Common myeloid progenitor, CD34-positive (primary cell): Measurements from ENCODE around the gene SIM2.

Experiments
- CTCF ChIA-PET: fragments of 350-600 bp; sonication (Branson Sonifier 250); formaldehyde crosslinking; loops from one replicate; lab custom pipeline; 2021; ENCODE audit warnings: antibody characterized with exemption; lab: Charles Lee
- POLR2A ChIA-PET: fragments of 350-600 bp; sonication (Branson Sonifier 250); formaldehyde crosslinking; loops from one replicate; lab custom pipeline; 2021; ENCODE audit warnings: antibody characterized with exemption; lab: Charles Lee
- DNase-seq, 3 donors: peaks; one replicate each; pipeline versions ENCODE4 v3.0.0 to v3.0.0-alpha.2; 2013
- H3K27ac ChIP-seq, 2 experiments: 1 replicate in 1 of 2; 2 replicates in 1 of 2; pipeline ENCODE4 v1.7.0; 2013; ENCODE audit warnings: inconsistent platforms in 2 of 2, low read length in 2 of 2, mild to moderate bottlenecking in 2 of 2, low read depth in 1 of 2, moderate library complexity in 1 of 2; ENCODE audit not compliant: severe bottlenecking in 2 of 2, insufficient read depth in 1 of 2, poor library complexity in 1 of 2
- H3K27me3 ChIP-seq, 5 experiments: replicated peaks in 2 of 5; 1 replicate in 3 of 5; 2 replicates in 2 of 5; pipeline versions ENCODE4 v1.6.1 to v1.7.0; 2013; ENCODE audit warnings: low read length in 4 of 5, mild to moderate bottlenecking in 2 of 5, moderate library complexity in 2 of 5, inconsistent platforms in 1 of 5; ENCODE audit not compliant: insufficient read depth in 5 of 5, control insufficient read depth in 4 of 5
- H3K36me3 ChIP-seq, 4 experiments: 1 replicate in 2 of 4; 2 replicates in 2 of 4; pipeline versions ENCODE4 v1.6.1 to v1.7.0; 2013; ENCODE audit warnings: low read length in 3 of 4, control low read depth in 1 of 4, mild to moderate bottlenecking in 1 of 4; ENCODE audit not compliant: control insufficient read depth in 4 of 4, insufficient read depth in 4 of 4
- H3K4me1 ChIP-seq, 4 experiments: 1 replicate in 3 of 4; 2 replicates in 1 of 4; pipeline versions ENCODE4 v1.6.1 to v1.7.1; 2013; ENCODE audit warnings: low read length in 3 of 4, mild to moderate bottlenecking in 3 of 4, control low read depth in 1 of 4, inconsistent platforms in 1 of 4, moderate library complexity in 1 of 4; ENCODE audit not compliant: control insufficient read depth in 4 of 4, insufficient read depth in 4 of 4; ENCODE audit errors: control extremely low read depth in 1 of 4
- H3K4me3 ChIP-seq, 7 experiments: 1 replicate in 4 of 7; 2 replicates in 3 of 7; pipeline versions ENCODE4 v1.5.1 to v1.7.0; 2013; ENCODE audit warnings: mild to moderate bottlenecking in 7 of 7, low read length in 6 of 7, moderate library complexity in 6 of 7, inconsistent platforms in 2 of 7, low read depth in 2 of 7, control low read depth in 1 of 7; ENCODE audit not compliant: insufficient read depth in 4 of 7, control insufficient read depth in 1 of 7; ENCODE audit errors: extremely low read depth in 1 of 7
- H3K9me3 ChIP-seq, 5 experiments: 1 replicate in 4 of 5; 2 replicates in 1 of 5; pipeline versions ENCODE4 v1.6.1 to v1.7.1; 2013; ENCODE audit warnings: low read length in 4 of 5, mild to moderate bottlenecking in 2 of 5, inconsistent platforms in 1 of 5, low read depth in 1 of 5, moderate library complexity in 1 of 5; ENCODE audit not compliant: control insufficient read depth in 4 of 5, insufficient read depth in 2 of 5; ENCODE audit errors: control extremely low read depth in 1 of 5
- WGBS: methylation state at CpG from one replicate; pipeline ENCODE4 v1.1.5; 2013; ENCODE audit not compliant: insufficient coverage; 5-methylcytosine and 5-hydroxymethylcytosine counted together

The SIM2 gene

GRCh38 chr21:36700295-36700970, 1.5 kb downstream of the SIM2 start:
- Histone ChIP-seq H3K27ac (no peak overlapping the region), H3K4me1 (peaks cover 0 to 52% (median 36%) of the 10 kb centered on the region in 4 experiments), H3K27me3 (peaks cover 3 to 100% (median 64%) of the 10 kb centered on the region in 5 experiments), H3K36me3 (no peaks in the 10 kb centered on the region), H3K9me3 (no peaks in the 10 kb centered on the region), H3K4me3 (peak overlapping the region in 4 of 7 experiments; percentile 45 to 52 (median 48))
- ChIA-PET POLR2A (no interaction called here), CTCF (interaction anchor here (0.7 to 1.3 kb wide), 5 partner anchors 10 to 278 kb away, joined by 3 to 4 read pairs (median 3); no protein-coding TSS in a partner anchor)
- DNase-seq: no peak
- 1% methylated on average over 25 of the region's 30 CpGs for WGBS

- Histone ChIP-seq H3K4me1 (peaks cover 0 to 57% (median 39%) of the 10 kb centered on the region in 4 experiments), H3K36me3 (no peaks in the 10 kb centered on the region), H3K4me3 (peak overlapping the region in 4 of 7 experiments; percentile 45 to 52 (median 48)), H3K9me3 (no peaks in the 10 kb centered on the region), H3K27me3 (peaks cover 3 to 100% (median 64%) of the 10 kb centered on the region in 5 experiments), H3K27ac (no peak overlapping the region)
- 1% methylated on average over 58 of the region's 65 CpGs for WGBS
- CTCF ChIA-PET: interaction anchor here (0.7 to 1.2 kb wide), 4 partner anchors 9 to 279 kb away, joined by 3 to 4 read pairs (median 3); no protein-coding TSS in a partner anchor
- POLR2A ChIA-PET: no interaction called here
- peak in 1 of 3 donors; percentile 39 for DNase-seq
These were observed 2.2 kb downstream of the SIM2 start for GRCh38 chr21:36700971-36701755.

- H3K9me3 ChIP-seq: no peaks in the 10 kb centered on the region
- peak in 1 of 3 donors; percentile 22 for DNase-seq
- H3K27me3 ChIP-seq: peaks cover 4 to 100% (median 64%) of the 10 kb centered on the region in 5 experiments
- POLR2A ChIA-PET: no interaction called here
- H3K27ac ChIP-seq: no peak overlapping the region
- H3K36me3 ChIP-seq: no peaks in the 10 kb centered on the region
- H3K4me3 ChIP-seq: peak overlapping the region in 1 of 7 experiments; percentile 50
- CTCF ChIA-PET: interaction anchor here (0.6 to 1.2 kb wide), 3 partner anchors 11 to 103 kb away, joined by 3 read pairs; no protein-coding TSS in a partner anchor
- WGBS: 2% methylated on average over 21 of the region's 26 CpGs
- H3K4me1 ChIP-seq: peaks cover 0 to 63% (median 44%) of the 10 kb centered on the region in 4 experiments
These were observed 3.1 kb downstream of the SIM2 start for GRCh38 chr21:36701756-36702621.

GRCh38 chr21:36702622-36702968, 3.7 kb downstream of the SIM2 start:
- H3K4me1 ChIP-seq: peaks cover 0 to 60% (median 41%) of the 10 kb centered on the region in 4 experiments
- ChIA-PET CTCF (interaction anchor here (0.6 kb wide), 1 partner anchor 103 kb away, joined by 3 read pairs; no protein-coding TSS in a partner anchor), POLR2A (no interaction called here)
- no peaks in the 10 kb centered on the region for H3K9me3 ChIP-seq
- no peaks in the 10 kb centered on the region for H3K36me3 ChIP-seq
- DNase-seq: no peak
- no peak overlapping the region for H3K4me3 ChIP-seq
- 4% methylated on average over 6 of the region's 6 CpGs for WGBS
- H3K27ac ChIP-seq: no peak overlapping the region
- H3K27me3 ChIP-seq: peaks cover 10 to 100% (median 69%) of the 10 kb centered on the region in 5 experiments

GRCh38 chr21:36703123-36703522, 4.2 kb downstream of the SIM2 start:
- DNase-seq: peak in 1 of 3 donors; percentile 35
- peaks cover 11 to 100% (median 66%) of the 10 kb centered on the region in 5 experiments for H3K27me3 ChIP-seq
- H3K9me3 ChIP-seq: no peaks in the 10 kb centered on the region
- no peak overlapping the region for H3K27ac ChIP-seq
- H3K36me3 ChIP-seq: no peaks in the 10 kb centered on the region
- H3K4me3 ChIP-seq: no peak overlapping the region
- peaks cover 0 to 56% (median 38%) of the 10 kb centered on the region in 4 experiments for H3K4me1 ChIP-seq
- whole genome bisulfite sequencing: 13% methylated on average over 1 of the region's 3 CpGs
- CTCF ChIA-PET: no interaction called here
- POLR2A ChIA-PET: no interaction called here

GRCh38 chr21:36703626-36704280, 4.8 kb downstream of the SIM2 start:
- Histone ChIP-seq H3K4me1 (peaks cover 0 to 54% (median 34%) of the 10 kb centered on the region in 4 experiments), H3K27me3 (peaks cover 11 to 100% (median 69%) of the 10 kb centered on the region in 5 experiments), H3K27ac (no peak overlapping the region), H3K9me3 (no peaks in the 10 kb centered on the region), H3K36me3 (no peaks in the 10 kb centered on the region), H3K4me3 (no peak overlapping the region)
- POLR2A ChIA-PET: no interaction called here
- WGBS: 7% methylated on average over 11 of the region's 15 CpGs
- CTCF ChIA-PET: no interaction called here
- DNase-seq: no peak
